Stimulated activated CD8-positive, alpha-beta memory T cell treated with anti-CD3 and anti-CD28 coated beads, Interleukin-12 subunit alpha, Interleukin-12 subunit beta, amount 100 ng/mL, for 24 hours (primary cell): Measurements from ENCODE around the gene CHN2.

ENCODE experiments used
- DNase-seq: peaks from one replicate; pipeline ENCODE4 v3.0.0-alpha.2; 2020; ENCODE audit errors: extremely low read depth

The CHN2 gene

DNA sequence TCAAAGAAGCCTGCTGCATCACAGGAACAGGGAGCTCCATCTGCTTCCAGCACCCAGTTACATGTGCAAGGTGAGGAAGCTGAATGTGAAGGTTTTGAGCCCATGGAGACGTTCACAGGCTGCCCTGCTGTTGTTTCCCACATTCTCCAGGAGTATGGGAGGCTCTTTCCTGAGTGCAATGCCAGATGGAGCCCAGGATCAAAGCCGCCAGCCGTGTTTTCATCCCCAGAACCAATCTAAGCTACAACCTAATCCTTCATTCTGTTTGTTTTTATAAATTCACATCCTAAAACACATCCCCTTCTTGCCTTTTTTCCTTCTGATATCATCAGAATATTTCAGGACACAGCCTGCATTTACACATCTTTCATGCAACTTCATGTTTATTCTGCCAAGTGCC lies 270.2 kb downstream of the CHN2 start:
- no peak for DNase-seq

DNA sequence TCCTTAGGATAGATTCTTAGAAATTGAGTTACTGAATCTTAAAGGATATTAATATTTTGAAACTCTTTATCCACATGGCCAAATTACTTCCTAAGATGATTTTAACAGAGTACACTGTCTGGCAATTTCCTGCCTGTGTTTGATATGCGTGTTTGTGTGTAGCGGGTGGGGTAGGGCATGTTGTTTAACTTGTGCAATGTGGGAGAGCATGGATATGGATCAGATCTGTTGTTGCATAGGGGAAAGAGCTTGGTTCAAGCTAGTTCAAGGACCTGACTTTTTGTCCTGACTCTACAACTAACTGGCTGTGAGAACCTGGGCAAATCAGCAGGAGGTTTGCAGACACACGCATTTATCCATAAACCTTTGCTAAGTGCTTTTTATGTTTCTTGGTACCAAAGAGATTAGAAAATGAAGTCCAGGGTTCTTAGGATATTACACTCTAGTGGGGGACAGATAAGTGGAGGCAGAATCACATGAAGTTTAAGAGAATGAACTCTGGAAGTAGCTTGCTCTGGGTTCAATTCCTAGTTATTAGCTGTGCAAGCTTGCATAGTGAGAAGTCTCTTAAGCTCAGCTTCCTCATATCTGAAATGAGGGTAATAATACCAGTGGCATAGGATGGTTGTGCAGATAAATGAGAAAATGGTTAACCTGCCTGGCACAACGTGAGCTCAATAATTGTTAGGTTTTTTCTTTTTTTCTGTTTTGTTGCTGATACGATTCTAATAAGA lies 272.8 kb downstream of the CHN2 start:
- DNase-seq, result no peak

DNA sequence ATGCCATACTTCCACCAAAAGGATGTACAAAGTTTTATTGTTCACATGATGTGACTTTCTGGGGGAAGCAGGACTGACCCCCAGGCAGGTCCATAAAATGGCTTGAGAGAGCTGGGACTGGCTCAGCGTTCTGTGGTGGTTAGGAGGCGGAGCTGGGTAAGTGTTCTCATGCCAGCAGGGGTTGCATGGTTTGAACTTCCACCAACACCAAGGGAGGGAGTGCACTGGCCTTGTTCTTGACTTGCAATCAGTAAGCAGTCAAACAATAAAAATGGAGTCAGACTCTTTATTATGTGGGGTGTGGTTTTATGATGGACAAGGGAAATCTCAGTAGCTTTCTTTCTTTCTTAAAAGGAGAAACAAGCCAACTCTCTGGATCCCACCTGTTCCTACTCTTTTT lies 273.6 kb downstream of the CHN2 start:
- DNase-seq, result no peak

DNA sequence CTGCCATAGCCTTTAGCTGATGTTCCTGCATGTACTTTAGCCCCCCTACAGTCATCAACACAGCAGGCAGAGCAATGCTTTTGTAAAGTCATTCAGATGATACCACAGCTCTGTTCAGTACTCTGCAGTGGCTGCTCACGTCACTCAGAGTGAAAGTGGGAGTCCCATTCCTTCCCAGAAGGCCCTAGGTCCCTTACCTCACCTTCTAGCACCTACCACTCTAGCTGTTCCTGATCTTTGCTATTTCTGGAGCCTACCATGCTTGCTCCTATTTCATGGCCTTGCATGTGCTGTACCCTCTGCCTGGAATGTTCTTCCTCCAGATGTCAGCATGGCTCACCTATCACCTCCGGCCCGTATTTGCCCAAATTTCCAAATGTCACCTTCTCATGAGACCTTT lies 274.7 kb downstream of the CHN2 start:
- DNase-seq, result no peak

DNA sequence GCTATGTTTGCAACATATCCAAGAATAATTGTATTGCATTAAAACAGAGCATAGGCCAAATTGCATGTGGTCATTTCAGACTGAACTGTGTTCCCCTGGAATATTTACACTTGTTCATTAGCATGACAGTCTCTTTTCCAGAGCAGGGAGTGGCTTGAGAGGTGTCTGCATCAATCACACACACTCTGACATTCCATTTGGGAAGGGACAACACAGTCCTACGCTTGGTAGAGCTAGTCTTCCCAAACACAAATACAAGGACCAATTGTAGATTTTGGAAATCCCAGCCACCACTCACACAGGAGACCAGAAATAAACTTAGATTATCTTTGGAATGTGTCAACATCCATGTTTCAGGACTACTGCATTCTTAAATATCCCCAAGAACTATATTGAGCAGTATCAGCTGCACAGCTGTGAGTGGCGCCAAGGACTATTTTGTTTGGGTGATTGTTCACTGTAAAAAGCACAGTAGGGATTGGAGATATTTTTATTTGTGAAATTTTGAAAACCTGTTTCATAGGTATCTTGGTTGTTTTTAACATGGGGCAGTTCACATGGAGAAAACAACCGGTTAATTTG lies 275.5 kb downstream of the CHN2 start:
- DNase-seq, result no peak

DNA sequence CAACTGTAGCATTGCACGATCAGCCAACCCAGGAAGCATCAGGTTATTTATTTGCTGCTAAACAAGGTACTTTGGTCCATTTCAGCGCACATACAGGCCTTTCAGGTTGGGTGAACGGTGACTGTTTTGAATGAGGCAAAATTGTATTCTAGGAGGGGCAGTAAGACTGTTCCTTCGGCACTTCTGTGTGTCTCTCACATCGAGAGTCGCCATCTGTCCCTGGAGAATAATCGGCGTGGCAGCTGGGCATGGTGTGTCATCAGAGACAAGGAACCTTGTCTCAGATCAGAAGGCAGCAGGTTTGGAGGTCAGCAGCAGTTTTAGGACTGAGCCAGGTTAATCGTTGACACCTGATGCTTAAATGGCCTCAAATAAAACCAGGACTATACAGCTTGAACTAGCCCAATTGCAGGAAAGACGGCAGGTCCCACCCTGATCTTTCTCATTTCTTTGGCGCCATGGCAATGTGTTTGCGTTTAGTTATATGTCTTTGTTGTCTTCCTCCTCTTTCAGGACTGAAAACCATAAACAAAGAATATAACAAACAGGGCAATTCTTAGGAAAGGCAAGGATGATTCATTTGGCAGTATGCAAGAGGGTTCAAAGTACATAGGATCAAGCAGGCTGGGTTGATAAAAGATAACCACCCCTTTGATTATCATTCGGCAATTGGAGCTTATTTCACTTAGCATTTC lies 277.0 kb downstream of the CHN2 start:
- DNase-seq, result no peak

DNA sequence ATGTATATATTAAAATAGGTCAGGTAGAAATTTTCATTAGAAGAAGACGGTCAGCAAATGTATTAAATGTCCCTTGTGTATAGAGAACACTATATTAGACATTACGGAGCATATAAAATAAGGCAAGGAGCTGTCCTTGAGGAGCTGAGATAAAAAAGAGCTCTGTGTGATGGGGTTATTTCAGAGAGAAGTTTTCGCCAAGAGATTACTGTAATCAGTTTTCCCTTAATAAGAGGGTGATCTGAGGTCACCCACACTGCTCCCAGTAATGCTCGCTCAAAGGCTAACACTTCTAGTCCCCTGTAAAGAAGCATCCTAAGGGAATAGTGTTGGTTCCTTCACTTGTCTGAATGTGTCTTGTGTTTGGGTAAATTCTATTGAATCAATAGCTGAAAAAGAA lies 282.3 kb downstream of the CHN2 start:
- DNase-seq, result no peak

DNA sequence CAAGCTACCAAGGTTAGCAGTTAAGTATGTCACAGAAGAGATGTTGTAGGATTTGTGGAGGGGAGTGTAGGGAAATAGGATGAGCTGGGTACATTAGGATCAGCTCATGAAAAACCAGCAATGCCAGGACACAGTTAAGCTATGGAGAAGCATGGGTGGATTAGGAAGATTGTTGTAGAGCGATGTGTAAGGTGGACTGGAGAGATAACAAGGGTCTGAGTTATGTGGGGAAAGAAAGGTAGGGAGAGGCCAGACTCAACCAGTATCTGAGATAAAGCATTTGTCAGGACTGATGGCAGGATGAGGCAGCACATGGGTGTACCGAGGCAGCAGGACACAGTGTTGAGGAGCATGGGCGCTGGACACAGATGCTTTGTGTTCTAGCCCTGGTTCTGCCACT lies 283.7 kb downstream of the CHN2 start:
- DNase-seq, result no peak

DNA sequence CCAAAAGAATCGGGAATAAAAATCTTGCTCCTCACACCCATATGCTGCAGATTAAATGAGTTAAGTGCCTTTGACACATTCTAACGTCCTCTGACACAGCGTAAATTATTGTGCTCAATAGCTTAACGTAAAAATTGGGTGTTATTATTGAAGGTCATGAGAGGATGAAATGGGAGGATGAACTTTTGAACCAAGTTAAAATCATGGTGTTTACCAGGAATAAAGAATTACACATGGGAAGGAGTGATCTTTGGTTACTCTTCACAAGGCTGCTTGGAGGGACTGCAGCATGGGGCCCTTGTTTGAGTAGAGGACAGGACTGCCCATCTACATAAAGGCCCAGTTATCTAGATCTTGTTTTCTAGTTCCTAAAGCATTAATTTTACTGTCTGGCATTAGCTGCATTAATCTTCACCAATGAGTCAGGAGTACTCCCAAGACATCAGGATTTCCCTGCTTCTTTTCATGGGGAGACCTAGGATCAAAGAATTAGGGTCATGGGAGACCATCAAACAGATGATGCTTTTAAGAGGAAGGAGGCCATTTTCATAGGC lies 284.2 kb downstream of the CHN2 start:
- no peak for DNase-seq

DNA sequence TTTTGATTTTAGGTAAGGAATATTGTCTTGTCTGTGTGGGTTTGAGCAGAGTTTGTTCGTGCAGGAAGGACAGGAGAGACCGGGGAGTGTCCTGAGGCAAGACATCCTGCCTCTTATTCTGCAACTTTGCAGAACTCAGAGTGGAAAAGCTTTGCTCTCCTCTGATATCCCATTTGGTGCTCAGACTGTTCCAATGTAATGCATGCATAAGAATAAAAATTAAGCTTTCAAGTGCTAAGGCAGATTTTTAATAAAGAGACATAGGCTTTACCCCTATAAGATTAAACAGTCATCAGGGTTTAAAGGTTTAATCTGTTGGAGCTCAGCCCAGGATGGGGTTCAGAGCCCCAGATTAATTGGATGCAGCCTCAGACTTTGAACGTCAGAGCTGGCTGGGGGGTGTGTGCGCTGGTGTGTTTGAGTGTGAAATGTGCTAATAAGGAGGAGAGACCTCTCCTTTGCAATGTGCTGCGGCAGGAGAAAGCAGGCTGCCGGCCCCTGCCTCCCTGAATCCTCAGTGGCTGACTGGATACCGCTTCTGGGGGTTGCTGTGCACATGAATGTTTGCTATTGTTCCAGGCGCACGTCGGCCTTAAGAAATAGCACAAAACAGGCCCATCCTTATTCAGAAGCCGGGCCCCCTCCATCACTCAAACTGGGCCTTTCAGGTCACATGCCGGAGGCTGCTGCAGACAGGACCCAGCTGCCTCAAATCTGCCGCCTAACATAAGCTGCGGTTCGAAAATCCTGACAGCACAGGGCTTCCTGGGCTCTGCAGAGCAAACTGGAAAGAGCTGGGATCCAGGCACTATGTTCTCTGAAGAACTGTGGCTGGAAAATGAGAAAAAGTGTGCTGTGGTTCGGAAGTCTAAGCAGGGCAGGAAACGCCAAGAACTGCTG lies 285.0 kb downstream of the CHN2 start:
- no peak for DNase-seq

DNA sequence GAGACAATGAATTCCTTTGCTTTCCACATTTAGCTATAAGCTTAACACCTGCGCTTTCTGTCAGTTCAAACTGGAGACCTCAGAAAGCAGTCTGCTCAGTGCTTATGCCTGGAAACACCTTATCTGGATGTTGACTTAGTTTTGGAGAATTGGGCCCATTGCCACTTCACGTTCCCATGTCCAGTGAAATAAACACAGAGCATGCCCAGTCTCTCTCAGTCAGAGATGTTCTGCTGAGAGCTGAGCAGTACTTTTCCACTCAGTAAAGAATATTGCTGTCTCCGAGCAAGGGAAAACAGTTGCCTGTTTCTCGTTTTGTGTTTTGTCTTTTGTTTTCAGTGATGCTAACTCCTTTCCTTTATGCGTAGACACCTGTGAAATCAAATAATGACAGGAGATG lies 285.9 kb downstream of the CHN2 start:
- no peak for DNase-seq

DNA sequence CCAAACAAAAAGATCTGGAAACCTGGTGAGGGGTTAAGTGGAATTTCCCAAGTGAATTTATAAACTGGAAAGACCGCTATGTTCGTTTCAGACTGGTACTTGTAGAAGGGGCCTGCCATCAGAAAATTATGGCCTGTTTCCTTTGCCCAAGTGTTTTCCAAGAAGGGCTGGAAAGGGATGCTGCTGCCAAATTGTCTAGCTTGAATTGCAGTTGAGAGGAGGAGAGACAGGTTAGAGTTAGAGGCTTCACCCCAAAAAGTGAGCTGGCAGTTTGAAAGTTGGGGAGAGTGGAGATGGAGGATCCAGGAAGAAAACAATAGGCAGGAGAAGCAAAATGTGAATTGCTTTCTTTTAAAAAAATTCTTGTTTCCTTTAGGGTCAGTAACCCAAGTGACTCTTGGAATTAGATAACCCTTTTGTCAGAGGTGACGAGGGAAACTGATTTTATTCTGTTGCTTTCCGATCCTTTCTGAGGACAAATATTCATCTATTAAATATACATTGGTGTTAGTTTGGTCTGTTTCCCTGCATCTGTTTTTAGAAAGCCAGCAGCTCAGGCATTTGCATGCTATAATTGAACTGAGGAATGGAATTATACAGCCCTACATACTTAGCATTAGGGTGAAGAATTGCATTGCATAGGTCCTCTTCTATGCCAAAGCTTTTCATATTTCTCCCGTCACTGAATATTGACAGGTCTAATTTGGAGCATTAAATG lies 286.5 kb downstream of the CHN2 start:
- no peak for DNase-seq

DNA sequence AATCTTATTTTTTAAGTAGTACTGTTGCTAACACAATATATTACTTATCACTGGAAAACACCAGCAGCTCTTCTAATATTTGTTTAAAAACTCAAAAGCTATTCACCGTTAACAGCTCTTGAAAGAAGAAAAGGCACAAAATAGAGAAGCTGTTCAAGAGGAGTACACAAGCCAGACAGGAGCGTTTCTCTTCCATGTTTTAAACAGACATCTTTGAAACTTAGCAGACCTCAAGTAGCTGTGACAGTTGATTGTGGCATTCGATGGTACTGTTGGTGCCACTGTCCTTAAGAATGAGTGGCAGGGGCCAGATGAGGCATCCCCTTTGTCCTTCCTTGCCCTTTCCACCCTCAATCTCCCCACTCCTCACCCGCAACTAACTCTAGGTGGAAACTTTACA lies 287.5 kb downstream of the CHN2 start:
- no peak for DNase-seq

DNA sequence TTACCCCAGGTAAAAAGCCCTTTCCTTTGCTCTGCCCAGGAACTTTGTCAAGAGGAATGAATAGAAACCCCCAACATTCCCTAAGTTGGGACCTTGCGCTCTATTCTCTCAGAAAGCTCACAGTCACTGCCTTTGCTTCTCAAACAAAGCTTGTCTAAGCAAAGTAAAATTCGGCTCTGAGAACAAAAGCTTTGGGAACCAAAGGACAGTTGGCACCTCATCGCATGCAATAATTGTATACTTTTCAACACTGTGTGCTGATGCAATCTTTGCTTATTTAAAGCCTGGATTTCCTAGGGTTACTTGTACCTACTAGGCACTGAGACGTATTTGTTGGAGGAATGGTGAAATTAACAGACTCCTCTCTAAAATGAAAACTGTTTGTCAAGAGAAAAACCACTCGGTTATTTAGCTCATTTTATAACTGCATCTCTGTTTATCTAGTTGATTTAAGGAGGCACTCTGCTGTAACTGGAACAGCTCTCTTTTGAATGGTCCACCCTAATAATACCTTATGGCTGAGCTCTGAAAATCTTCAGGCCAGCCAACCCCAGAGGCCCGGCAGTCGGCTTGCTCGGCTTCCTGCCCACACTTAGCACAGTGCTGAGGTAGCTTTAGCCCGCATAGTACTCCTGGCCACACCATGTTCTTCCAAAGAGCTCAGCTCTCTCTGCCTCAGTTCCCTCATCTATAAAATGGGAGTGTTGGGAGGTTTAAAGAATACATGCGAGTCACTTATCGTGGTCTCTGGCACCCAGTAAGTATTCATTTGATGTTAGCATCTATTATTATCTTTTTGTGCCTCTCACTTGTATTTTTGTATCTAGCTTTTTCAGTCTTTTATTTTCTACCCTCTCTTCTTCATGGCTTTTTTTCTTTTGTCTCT lies 288.9 kb downstream of the CHN2 start:
- no peak for DNase-seq

DNA sequence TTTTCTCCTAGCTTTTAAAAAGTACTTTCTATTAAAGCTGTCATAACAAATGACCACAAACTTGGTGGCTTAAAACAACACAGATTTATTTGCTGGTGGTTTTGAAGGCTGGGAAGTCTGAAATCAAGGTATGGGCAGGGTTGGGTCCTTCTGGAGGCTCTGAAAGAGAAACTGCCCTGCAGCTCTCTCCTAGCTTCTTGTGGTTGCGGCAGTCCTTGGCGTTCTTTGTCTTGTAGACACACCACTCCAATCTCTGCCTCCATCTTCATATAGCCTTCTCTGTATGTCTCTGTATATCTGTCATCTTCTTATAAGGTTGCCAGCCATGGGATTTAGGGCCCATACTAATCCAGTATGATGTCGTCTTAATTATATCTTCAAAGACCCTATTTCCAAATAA lies 289.7 kb downstream of the CHN2 start:
- DNase-seq, result no peak

DNA sequence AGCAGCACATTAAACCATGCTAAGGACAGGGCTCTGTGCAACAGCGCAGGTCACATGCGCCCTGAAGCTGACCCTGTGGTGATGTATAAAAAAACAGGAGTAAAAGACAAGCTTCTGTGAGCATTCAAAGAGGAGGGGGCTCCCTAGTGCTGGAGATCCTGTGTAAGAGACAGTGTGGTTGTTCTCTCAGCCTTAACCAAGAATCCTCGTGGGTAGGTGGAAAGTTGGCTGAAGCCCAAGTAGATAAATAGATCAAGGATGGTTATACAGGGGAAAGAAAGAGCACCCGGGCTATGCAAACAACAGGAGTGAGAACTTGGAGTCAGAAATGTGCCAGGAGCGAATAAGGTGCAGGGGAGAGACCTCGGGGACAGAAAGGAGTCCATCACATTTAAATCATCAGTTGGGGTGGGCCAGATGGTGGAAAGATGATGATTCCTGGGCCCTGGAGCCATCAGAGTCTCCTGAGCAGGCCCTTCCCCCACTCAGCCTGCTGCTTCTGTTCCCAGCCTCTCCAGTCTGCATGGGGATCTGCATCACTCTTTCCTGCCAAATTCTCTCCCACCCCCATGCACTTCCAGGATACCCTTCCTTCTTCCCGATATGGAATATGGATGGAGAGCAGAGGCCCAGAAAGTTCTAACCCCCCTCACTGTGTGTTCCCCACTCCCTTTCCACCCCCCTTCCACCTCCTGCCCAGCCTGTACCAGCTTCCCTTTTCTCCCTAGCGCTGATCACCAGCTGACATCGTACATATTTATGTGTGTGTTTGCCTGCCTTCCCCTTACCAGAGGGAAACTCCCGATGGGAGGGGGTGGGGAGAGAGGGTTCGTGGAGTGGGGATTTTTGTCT lies 291.0 kb downstream of the CHN2 start:
- no peak for DNase-seq

DNA sequence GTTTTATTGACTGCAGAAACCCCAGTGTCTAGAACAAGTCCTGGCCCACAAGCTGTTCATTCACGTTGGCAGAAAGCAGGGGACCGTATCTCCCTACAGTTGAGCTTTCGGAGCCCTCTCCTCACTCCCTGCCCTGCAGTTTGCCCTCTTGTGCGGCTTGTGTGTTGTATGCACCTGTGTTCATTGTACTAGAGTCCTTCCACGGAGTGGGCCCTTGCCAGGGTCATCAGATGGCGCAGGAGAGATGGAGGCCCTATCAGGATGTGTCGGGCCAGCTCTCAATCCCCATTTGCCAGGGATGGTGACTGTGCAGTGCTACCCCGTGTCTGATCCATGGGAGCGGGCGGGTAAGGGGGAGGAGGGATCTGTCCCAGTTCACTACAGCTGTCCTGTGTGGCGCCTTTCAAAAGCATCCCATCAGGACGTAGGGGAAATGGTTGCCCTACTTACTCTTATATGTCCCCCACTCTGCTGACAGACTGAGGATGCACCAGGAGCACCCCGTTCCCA lies 291.7 kb downstream of the CHN2 start:
- no peak for DNase-seq

DNA sequence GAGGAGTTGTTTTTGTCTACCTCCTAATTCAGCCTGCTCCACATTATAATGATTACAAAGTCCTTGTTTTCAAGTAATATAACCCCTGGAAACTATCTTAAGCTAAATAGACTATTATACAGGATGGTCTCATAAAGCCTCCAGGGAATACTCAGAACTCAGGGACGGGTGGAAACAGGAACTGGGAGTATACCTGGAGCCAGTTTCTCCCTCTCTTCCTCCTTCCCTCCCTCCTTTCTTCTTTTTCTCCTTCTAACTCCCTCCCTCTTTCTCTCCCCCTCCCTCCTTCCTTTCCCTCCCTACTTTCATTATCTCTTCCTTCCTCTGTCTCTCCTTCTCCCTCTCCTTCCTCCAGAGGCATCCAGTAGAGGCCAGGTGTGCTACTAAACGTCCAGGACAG lies 292.8 kb downstream of the CHN2 start:
- no peak for DNase-seq
